A549 treated with dexamethasone at 1 μM for 4 hours (cell line): Measurements from ENCODE around the gene GHITM. TPM values are rescaled to one million over a fixed set of nuclear protein-coding genes. Genes with fewer than 3 reads are reported as not detected.

ENCODE experiments used
- total RNA-seq: library from RNA; stranded (reverse); fragments of 200-300 nt; extraction: Qiagen RNA extraction; gene quantifications from 5 replicates; pipeline ENCODE4 v1.2.3, GENCODE V29; 2022

Gene GHITM, protein sequence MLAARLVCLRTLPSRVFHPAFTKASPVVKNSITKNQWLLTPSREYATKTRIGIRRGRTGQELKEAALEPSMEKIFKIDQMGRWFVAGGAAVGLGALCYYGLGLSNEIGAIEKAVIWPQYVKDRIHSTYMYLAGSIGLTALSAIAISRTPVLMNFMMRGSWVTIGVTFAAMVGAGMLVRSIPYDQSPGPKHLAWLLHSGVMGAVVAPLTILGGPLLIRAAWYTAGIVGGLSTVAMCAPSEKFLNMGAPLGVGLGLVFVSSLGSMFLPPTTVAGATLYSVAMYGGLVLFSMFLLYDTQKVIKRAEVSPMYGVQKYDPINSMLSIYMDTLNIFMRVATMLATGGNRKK
- 189 to 206 TPM (median 196 TPM) in 5 replicates for total RNA-seq

DNA sequence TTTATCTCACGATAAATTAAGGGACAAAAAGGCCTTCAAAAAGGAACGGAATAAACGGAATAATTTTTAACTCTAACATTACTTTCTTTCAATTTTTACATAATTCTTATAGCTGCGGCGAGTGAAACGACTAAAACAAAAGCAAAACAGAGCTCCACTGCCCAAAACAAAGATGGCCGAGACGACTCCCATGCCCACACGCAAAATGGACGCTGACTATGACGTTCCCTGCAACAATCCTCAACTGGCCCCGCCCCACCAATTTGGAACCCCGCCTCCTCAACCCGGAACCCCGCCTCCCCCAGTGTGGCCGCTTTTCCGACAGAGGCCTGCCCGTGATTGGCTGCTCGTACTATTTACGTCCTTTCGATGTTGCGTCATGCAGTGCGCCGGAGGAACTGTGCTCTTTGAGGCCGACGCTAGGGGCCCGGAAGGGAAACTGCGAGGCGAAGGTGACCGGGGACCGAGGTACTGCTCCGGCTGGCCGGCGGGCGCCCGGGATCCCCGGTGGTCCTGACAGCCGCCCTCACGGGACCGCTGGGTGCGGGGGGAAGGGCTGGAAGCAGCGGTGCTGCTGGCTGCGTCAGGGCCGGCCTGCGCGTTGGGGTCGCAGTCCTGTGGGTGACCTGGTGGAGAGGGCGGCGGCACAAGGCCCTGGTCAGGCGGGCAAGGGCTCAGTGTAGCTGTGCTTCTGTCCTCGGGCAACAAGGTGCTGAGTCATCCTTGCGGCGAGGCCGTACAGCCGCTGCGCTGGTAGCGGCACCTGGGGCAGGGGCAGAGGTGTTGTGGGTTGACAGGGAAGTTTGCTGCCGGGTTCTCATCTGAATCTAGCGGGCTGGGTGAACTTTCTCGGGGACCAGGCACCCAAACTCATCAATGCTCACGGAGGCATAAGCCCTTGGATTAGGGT is at the start of gene GHITM:
Gene GHITM (plus strand): TSS at position 384 of the 910 bp plus-strand sequence. CDS start 1,992 bp downstream, outside the sequence.

DNA sequence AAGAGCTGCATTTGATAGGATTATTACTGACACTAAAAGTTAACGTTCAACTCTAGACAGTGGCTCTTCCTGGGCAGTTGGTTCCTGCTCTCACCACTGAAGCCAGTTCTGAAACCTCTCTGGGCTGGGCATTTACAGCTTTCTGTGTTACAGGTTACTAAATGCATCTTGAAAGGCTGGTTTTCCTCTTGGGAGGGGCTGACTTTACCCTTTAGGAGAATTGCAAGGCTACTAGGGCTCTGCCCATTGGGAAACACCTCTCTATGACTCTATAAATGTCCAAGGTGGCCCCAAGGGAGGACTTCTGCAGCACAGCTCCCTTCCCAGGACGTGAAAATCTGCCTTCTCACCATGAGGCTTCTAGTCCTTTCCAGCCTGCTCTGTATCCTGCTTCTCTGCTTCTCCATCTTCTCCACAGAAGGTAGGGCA is 34.2 kb downstream of the GHITM start, which contains the start of gene GPR15LG:
Gene GPR15LG (plus strand): TSS at position 301 of the 429 bp plus-strand sequence. CDS start 51 bp downstream, at position 352.

DNA sequence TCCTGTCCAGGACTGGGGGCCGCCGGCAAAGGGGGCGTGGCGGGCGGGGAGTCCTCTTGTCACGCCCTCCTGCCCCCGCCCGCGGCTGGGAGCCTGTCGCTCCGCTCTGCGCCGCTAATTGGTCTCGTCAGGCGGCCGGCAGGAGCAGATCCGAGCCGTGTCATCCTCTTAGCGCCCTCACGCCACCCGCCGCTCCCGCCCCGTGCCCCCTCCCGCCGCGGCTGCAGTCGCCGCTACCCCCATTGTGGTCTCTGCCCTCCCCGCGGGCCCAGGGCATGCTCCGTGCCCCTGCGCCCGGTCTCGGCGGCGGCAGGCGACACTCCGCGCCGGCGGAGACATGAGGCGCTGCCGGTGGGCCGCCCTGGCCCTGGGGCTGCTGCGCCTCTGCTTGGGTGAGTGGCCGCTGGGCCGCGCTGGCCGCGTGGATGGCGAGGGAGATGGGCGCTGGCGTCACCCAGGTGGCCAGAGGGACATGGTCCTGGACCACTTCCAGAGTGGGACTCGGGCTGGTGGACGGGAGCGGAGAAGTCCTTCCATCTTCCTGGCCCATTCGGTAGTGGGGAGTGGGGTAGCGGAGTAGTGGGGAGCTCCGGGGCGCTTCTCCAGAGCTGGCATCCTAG is 55.2 kb downstream of the GHITM start, which contains the start of gene CDHR1:
Gene CDHR1 (plus strand): TSS at position 114 of the 620 bp plus-strand sequence. CDS start 224 bp downstream, at position 338.

Other genes with a start within 250 kb of the GHITM start
- gene GPR15LG, start 34.3 kb downstream of the GHITM start, total RNA-seq: 0.21 TPM in 1 of 5 replicates, not detected in the others
- gene CDHR1, start 55.0 kb downstream of the GHITM start, total RNA-seq: 0.05 to 0.15 TPM (median 0.11 TPM) in 5 replicates
- not detected in 5 replicates for gene LRIT2, start 86.0 kb downstream of the GHITM start, total RNA-seq
- gene LRIT1, start 102.0 kb downstream of the GHITM start, total RNA-seq: not detected in 5 replicates
- gene RGR, start 105.5 kb downstream of the GHITM start, total RNA-seq: not detected in 5 replicates
- gene CCSER2, start 189.1 kb downstream of the GHITM start, total RNA-seq: 9.1 to 15.3 TPM (median 13.8 TPM) in 5 replicates